GM12878 (cell line): Measurements from ENCODE around the gene SMIM38.

Experiments used
- CBX3 ChIP-seq: fragments of 200-600 bp; sonication (generic); IDR thresholded peaks from 2 replicates; pipeline ENCODE4 v1.6.1; 2016; ENCODE audit warnings: low read depth, borderline replicate concordance
- CTCF ChIP-seq, 3 experiments: IDR thresholded peaks in 2 of 3; conservative IDR thresholded peaks in 1 of 3; 2 replicates each; pipeline ENCODE4 v1.5.1; 2011; ENCODE audit warnings: low read depth in 3 of 3, low read length in 3 of 3, mild to moderate bottlenecking in 3 of 3, control low read depth in 2 of 3, moderate library complexity in 2 of 3, inconsistent platforms in 1 of 3, mixed read lengths in 1 of 3; ENCODE audit not compliant: control insufficient read depth in 2 of 3, insufficient read depth in 1 of 3; ENCODE audit errors: extremely low read depth in 1 of 3
- MXI1 ChIP-seq: fragments of 150-350 bp; IDR thresholded peaks from 2 replicates; pipeline ENCODE4 v1.6.1; 2011; ENCODE audit warnings: low read depth, mild to moderate bottlenecking, inconsistent platforms, low read length, improper control_type of control experiment
- POLR2A ChIP-seq: IDR thresholded peaks from 2 replicates; pipeline ENCODE4 v1.6.1; 2011; ENCODE audit warnings: low read depth, mild to moderate bottlenecking, low read length
- SMC3 ChIP-seq: IDR thresholded peaks from 2 replicates; pipeline ENCODE4 v1.6.1; 2011; ENCODE audit warnings: low read length, improper control_type of control experiment, borderline replicate concordance

- no peak for TF ChIP-seq POLR2A
- no peak for TF ChIP-seq MXI1
- no peak for TF ChIP-seq SMC3
- TF ChIP-seq CBX3 = no peak
- TF ChIP-seq CTCF (IDR thresholded peaks at IDR 0.05 in 2 of 3, conservative IDR thresholded peaks at IDR 0.05 in 1 of 3; ENCODE audit: control insufficient read depth in 2 of 3, extremely low read depth in 1 of 3, insufficient read depth in 1 of 3, low read depth in 3 of 3, low read length in 3 of 3) = no peak
These were observed 32.9 kb upstream of the SMIM38 start for GRCh38 chr11:69122630-69123431.
